Dermis blood vessel endothelial cell (primary cell): ENCODE measurements around the gene SULT1C3. TPM values are rescaled to one million over a fixed set of nuclear protein-coding genes. Genes with fewer than 3 reads are reported as not detected.

Experiments used
- DNase-seq: peaks from one replicate; pipeline ENCODE4 v3.0.0; 2010
- total RNA-seq: library from RNA; depleted of rRNA; stranded (reverse); fragments of >200 nt; gene quantifications from 2 replicates; pipeline ENCODE4 v1.2.3, GENCODE V29; 2014

The SULT1C3 gene
- total RNA-seq, 1 donor from 2014 or later = not detected

- no peak for DNase-seq
Measured at GRCh38 chr2:108309903-108310302, 70.1 kb downstream of the SULT1C3 start.

Other genes with a start within 250 kb of the SULT1C3 start
- 0.05 TPM in 1 of 2 replicates, not detected in the other for gene SULT1C2, start 48.9 kb downstream of the SULT1C3 start, total RNA-seq
- gene SULT1C4, start 138.0 kb downstream of the SULT1C3 start, total RNA-seq = 76.7 and 136 TPM in 2 replicates
- gene GCC2, start 209.2 kb downstream of the SULT1C3 start, total RNA-seq = 26.7 and 27.0 TPM in 2 replicates